DMS 273 (cell line): ENCODE data around the gene MAN1C1.
"Not testable (repeated sequence)": the region's sequence is repeated elsewhere in the genome, so short reads cannot be mapped to it uniquely, and the experiment has no call there.

Experiments used
- DNase-seq: peaks from one replicate; lab custom pipeline; 2025; ENCODE audit not compliant: unreplicated experiment; lab: John Stamatoyannopoulos, UW

The MAN1C1 gene

GRCh38 chr1:25657121-25657882, 40.7 kb downstream of the MAN1C1 start:
- DNase-seq: no peak

- DNase-seq: no peak
Measured at GRCh38 chr1:25657883-25658760, 41.5 kb downstream of the MAN1C1 start.

DNA sequence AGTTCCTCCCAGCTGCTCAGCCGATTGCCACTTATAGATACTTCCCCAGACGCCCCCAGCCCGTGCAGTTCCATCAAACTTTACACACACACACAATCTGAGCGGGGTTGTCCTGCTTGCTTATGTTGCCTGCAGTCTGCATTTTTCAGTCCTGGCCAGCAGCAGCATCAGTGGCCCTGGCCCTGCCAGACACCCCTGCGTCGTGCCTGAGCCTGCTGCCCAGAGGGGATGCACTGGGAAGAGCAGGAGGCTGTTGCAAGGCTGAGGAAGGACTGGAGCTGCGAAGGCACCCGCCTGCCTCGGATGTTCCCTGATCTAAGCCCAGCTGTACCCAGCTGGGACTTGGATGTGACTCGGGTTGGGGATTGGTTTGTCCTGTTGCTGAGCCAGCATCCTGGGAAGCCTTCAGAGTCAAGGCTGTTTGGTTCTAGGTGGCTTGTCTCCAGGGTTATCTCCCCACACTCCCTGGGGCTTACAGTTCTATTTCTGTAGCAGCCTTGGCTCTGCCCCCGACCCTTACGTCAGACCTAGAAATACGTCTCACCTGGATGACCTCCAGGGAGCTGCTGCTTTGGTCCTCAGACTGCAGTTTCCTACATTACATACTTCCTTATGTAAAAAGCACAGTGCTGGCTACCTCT, 42.3 kb downstream of the MAN1C1 start:
- no peak for DNase-seq

DNA sequence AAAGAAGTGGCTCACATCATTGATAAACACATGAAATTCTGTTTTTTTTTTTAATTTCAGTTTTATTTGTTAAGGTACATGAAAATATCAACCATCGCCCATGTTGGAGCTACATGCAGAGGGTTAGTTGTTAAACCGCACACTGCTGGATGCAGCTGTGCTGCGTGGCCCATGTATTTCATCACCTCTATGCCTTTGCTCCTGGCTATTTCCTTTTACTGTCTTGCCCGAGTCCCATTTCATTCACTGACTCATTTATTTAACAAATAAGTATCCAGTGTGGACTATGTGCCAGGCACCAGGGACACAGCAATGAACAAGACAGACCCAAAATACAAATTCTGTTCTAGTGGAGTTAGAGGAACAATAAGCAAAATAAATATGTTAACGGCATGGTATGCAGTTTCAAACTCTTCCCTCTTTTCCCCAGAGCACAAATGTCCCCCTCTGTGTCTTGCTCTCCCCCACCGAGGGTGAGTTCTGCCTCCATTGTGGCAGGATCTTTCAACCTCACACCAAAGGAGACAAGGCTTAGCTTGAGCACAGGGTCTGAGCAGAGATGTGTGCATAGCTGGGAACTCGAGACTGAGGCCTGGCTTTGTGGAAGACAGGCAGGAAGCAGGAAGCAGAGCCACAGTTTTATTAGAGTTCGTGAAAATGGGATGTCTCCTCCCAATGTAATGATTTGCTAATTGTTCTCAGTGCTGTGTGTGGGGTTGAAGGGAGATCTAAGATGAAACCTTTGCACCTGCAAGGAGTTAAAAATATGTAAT, 44.6 kb downstream of the MAN1C1 start:
- DNase-seq: no peak

- DNase-seq: no peak
Measured at GRCh38 chr1:25662061-25662460, 45.5 kb downstream of the MAN1C1 start.

DNA sequence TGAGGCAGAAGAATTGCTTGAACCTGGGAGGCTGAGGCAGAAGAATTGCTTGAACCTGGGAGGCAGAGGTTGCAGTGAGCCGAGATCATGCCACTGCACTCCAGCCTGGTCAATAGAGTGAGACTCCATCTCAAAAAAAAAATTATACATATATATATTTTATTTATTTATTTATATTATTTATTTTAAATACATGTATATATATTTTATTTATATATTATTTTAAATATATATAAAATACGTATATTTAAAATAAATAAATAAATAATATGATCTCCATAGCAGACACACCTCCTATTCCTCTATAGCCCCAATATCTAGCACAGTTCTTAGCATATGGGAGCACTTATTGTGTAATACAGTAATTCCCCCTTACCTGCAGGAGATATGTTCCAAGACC, 46.4 kb downstream of the MAN1C1 start:
- not testable (repeated sequence) for DNase-seq

DNA sequence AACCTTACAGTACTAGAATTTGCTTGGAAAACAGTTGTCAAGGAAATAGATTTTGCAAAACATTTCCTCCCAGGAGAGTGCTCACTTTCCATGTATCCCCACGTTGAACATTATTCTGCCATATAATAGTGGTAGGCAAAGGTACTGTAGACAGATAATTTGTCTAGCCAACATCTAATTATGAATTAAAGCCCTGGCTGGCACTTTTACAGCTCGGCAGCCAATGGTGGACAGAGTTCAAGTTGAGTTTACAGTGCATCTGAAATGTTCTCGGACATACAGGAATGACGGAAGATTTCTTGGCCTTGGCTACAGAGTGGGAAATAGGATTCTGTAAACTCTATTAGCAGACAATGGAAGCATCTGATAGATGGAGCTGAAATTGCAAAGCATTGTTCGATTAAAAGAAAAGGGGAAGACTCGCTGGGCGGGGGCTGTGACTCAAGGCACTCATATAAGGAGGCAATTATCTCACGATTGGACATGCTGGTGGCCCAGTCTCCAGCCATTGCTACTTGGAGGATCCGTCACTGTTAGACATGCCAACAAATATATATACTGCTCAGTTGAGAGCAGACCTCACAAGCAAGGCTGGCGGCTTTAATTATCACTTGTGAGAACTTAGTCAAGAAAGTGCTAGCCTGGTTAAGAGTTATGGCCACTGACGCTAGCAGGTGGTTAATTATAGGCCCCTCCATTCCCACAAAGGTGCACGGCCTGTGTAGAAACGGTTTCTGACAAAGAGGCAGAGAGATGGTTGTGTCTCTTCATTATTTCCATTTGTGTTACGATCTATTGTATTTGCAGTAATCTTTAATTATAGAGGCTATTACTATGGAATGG, 48.0 kb downstream of the MAN1C1 start:
- no peak for DNase-seq

- DNase-seq: no peak
Measured at GRCh38 chr1:25666460-25666859, 49.9 kb downstream of the MAN1C1 start.

GRCh38 chr1:25668931-25669573, 52.5 kb downstream of the MAN1C1 start:
- no peak for DNase-seq

DNA sequence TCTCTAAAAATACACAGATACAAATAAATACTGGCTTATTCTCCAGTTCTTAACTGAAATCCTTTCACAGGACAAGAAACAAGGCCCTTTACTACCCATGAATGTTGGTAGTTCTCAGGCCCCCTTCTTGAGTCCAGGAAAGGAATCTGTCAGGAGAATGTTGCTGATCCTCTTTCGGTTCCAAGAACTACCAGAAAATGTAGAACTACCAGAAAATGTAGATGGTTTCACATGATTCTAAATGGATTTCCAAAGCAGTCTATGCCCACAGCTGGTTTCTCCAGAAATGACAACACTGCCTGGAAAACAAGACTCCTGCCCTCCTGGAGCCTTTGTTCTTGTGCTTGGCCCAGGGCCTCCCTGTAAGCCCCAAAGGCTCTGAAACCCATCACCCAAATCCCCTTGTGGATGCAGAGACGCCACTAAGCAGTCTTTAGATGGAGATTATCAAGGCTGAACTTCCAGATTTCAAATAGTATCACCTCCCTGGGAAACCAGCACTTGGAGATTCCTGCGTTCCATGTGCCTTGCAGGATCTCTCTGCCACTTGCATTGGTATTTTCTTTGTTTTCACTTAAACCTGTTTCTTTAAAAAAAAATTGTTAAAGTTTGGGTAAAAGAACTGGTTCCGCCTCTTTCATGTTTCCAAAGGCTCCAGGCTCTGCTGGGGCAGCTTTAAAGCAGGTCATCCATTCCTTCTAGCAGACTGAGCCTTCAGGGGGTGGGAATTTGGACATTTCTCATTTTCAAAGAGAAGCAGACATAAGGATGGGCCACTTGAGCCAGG, 53.4 kb downstream of the MAN1C1 start:
- DNase-seq: no peak

DNA sequence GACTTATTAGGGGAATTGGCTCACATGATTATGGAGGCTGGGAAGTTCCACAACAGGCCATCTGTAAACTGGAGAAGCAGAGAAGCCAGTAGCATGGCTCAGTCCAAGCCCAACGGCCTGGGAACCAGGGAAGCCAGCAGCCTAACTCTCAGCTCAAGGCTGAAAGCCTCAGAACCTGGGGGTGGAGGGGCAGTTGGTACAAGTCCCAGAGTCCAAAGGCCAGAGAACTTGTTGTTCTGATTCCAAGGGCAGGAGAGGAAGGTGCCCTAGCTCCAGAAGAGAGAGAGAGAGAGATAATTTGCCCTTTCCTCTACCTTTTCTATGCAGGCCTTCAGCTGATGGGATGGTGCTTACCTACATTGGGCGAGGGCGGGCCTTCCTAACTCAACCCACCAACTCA, 55.3 kb downstream of the MAN1C1 start:
- no peak for DNase-seq

DNA sequence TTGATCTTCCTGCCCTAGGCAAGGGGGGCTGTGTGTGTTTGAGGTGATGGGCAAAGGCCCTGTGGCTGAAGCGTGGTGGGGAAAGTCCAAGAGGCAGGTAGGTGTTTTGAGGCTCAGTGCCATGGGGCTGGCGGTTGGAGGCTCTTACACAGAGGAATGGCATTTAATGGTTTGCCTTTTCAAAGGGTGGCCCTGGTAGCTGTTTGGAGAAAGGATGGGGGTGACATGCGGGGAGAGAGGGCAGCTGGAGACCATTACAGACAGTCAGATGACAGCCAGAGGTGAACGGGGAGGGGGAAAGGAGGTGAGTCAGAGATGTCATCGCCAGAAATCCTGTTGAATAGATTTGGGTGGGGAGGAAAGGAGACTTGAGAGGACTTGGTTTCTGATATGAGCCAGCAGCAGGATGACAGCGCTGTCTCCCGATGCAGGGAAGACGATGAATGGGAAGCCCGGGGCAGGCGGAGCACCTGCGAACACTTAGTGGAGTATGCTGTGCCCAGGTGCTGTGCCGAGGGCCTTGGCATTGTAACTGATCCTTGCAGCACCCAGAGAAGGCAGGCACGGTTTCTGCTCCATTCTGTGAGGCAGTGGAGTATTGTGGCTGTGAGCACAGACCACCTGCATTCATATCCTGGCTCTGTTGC, 56.3 kb downstream of the MAN1C1 start:
- DNase-seq: no peak

- DNase-seq: no peak
Measured at GRCh38 chr1:25673456-25673855, 56.9 kb downstream of the MAN1C1 start.

DNA sequence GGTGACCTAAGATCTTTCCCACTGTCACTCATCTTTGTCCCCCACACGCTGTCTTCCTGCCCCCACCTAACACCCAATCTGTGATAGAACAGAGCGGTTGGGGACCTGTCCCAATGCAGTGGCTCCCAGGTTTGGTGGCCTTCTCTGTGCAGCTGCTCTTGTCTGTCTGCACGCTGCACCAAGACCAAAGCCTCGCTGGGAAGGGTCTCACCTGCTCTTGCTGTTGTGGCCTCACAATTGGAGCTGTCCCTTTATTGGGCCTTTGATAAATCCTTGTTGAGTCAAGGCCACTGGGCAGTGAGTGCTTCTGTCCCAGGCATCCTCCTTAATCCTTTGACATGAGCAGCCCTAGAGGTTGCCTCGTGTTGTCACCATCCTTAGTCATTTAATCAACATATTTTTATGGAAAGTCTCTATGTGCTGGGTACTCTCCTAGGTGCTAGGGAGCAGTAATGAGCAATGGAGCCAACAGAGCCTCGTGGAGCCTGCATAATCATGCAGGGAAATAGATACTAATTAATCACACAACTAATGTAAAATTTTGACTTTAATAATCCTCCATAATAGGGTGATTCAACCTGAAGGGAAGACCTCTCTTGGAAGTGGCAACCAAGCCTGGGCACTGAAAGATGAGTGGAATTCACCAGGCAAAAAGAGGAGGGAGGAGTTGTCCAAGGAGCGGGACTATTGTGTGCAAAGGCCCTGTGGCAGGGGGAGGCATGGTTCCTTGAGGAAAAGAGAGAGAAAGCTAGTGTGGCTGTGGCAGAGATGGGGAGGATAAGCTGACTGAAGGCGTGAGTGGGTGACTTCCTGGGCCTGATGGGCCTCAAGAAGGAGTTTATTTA, 57.6 kb downstream of the MAN1C1 start:
- DNase-seq: no peak

GRCh38 chr1:25674807-25675084, 58.2 kb downstream of the MAN1C1 start:
- no peak for DNase-seq

GRCh38 chr1:25675729-25676476, 59.3 kb downstream of the MAN1C1 start:
- DNase-seq: no peak

GRCh38 chr1:25676488-25676887, 59.9 kb downstream of the MAN1C1 start:
- DNase-seq: peak; percentile 85
